ENCODE data around the gene SLC9A9.

The SLC9A9 gene

GRCh38 chr3:143298380-143298779 is 549.9 kb downstream of the SLC9A9 start:
- H3K18ac ChIP-seq (ENCODE audit: low read length) = no peak overlapping the region

GRCh38 chr3:143295201-143296080 is 552.8 kb downstream of the SLC9A9 start:
- no peak for DNase-seq
- no peak overlapping the region for H4K8ac ChIP-seq (ENCODE audit: low read depth, low read length)
- no peaks in the 10 kb centered on the region for H3K36me3 ChIP-seq (ENCODE audit: control insufficient read depth in 1 of 2, insufficient read depth in 2 of 2, low read length in 2 of 2)
- H3K27me3 ChIP-seq (ENCODE audit: insufficient read depth, low read length) = no peaks in the 10 kb centered on the region
- H3K4me2 ChIP-seq (ENCODE audit: low read length) = no peak overlapping the region
- H2BK12ac ChIP-seq (ENCODE audit: low read length) = no peak overlapping the region
- no CpG with 5 or more reads among the region's 4 CpGs for WGBS (ENCODE audit: extremely low coverage, insufficient coverage, insufficient read length)
- no peak overlapping the region for H3K23ac ChIP-seq (ENCODE audit: low read length)
- no peaks in the 10 kb centered on the region for H3K79me2 ChIP-seq (ENCODE audit: control insufficient read depth, insufficient read depth, low read length, poor library complexity)
- no peak overlapping the region for H2AK5ac ChIP-seq (ENCODE audit: low read length)
- no peak overlapping the region for H4K12ac ChIP-seq (ENCODE audit: low read depth, low read length)
- no peak overlapping the region for H3K4ac ChIP-seq (ENCODE audit: low read depth, low read length)
- no peak overlapping the region for H3K4me3 ChIP-seq (ENCODE audit: low read depth, low read length)
- no peaks in the 10 kb centered on the region for H3K79me1 ChIP-seq (ENCODE audit: low read length)
- H3K9me3 ChIP-seq (ENCODE audit: insufficient read depth, low read depth, low read length) = no peaks in the 10 kb centered on the region
- H2BK5ac ChIP-seq (ENCODE audit: low read depth, low read length, poor library complexity) = no peak overlapping the region
- H3K27ac ChIP-seq (ENCODE audit: low read depth, low read length) = no peak overlapping the region
- no peaks in the 10 kb centered on the region for H3K4me1 ChIP-seq (ENCODE audit: control insufficient read depth in 1 of 2, insufficient read depth in 2 of 2, low read length in 2 of 2)
- no peak overlapping the region for H3K9ac ChIP-seq (ENCODE audit: low read length)
- no peak overlapping the region for H2AFZ ChIP-seq (ENCODE audit: insufficient read depth, low read length, poor library complexity)
- no peak overlapping the region for H4K91ac ChIP-seq (ENCODE audit: low read depth, low read length)
- no peak overlapping the region for H2BK120ac ChIP-seq (ENCODE audit: insufficient read depth, low read length, poor library complexity)
- H3K18ac ChIP-seq (ENCODE audit: low read length) = no peak overlapping the region
- no peak overlapping the region for H3K14ac ChIP-seq (ENCODE audit: low read length)

More at GRCh38 chr3:143298380-143298779, 549.9 kb downstream of the SLC9A9 start:
- Histone ChIP-seq H3K4me3 (ENCODE audit: low read depth, low read length) (no peak overlapping the region), H3K23ac (ENCODE audit: low read length) (no peak overlapping the region), H2BK5ac (ENCODE audit: low read depth, low read length, poor library complexity) (no peak overlapping the region), H3K4me2 (ENCODE audit: low read length) (no peak overlapping the region), H3K27me3 (ENCODE audit: insufficient read depth, low read length) (no peaks in the 10 kb centered on the region), H3K79me1 (ENCODE audit: low read length) (no peaks in the 10 kb centered on the region), H3K4ac (ENCODE audit: low read depth, low read length) (no peak overlapping the region), H4K91ac (ENCODE audit: low read depth, low read length) (no peak overlapping the region), H4K8ac (ENCODE audit: low read depth, low read length) (no peak overlapping the region), H3K4me1 (ENCODE audit: control insufficient read depth in 1 of 2, insufficient read depth in 2 of 2, low read length in 2 of 2) (no peaks in the 10 kb centered on the region), H2AFZ (ENCODE audit: insufficient read depth, low read length, poor library complexity) (no peak overlapping the region), H2BK120ac (ENCODE audit: insufficient read depth, low read length, poor library complexity) (no peak overlapping the region), H3K14ac (ENCODE audit: low read length) (no peak overlapping the region), H3K9ac (ENCODE audit: low read length) (no peak overlapping the region), H3K79me2 (ENCODE audit: control insufficient read depth, insufficient read depth, low read length, poor library complexity) (no peaks in the 10 kb centered on the region), H2AK5ac (ENCODE audit: low read length) (no peak overlapping the region), H3K27ac (ENCODE audit: low read depth, low read length) (no peak overlapping the region), H3K36me3 (ENCODE audit: control insufficient read depth in 1 of 2, insufficient read depth in 2 of 2, low read length in 2 of 2) (no peaks in the 10 kb centered on the region), H3K9me3 (ENCODE audit: insufficient read depth, low read depth, low read length) (peaks cover 4% of the 10 kb centered on the region), H4K12ac (ENCODE audit: low read depth, low read length) (no peak overlapping the region), H2BK12ac (ENCODE audit: low read length) (no peak overlapping the region)
- DNase-seq = no peak

- no peak overlapping the region for H3K4me2 ChIP-seq (ENCODE audit: low read length)
- no peak overlapping the region for H3K18ac ChIP-seq (ENCODE audit: low read length)
- H4K8ac ChIP-seq (ENCODE audit: low read depth, low read length) = no peak overlapping the region
- H3K27me3 ChIP-seq (ENCODE audit: insufficient read depth, low read length) = no peaks in the 10 kb centered on the region
- no peak overlapping the region for H2AFZ ChIP-seq (ENCODE audit: insufficient read depth, low read length, poor library complexity)
- DNase-seq = no peak
- no peak overlapping the region for H2AK5ac ChIP-seq (ENCODE audit: low read length)
- no peaks in the 10 kb centered on the region for H3K79me1 ChIP-seq (ENCODE audit: low read length)
- no peak overlapping the region for H3K23ac ChIP-seq (ENCODE audit: low read length)
- H3K36me3 ChIP-seq (ENCODE audit: control insufficient read depth in 1 of 2, insufficient read depth in 2 of 2, low read length in 2 of 2) = no peaks in the 10 kb centered on the region
- no peaks in the 10 kb centered on the region for H3K4me1 ChIP-seq (ENCODE audit: control insufficient read depth in 1 of 2, insufficient read depth in 2 of 2, low read length in 2 of 2)
- no peaks in the 10 kb centered on the region for H3K79me2 ChIP-seq (ENCODE audit: control insufficient read depth, insufficient read depth, low read length, poor library complexity)
- no peak overlapping the region for H4K91ac ChIP-seq (ENCODE audit: low read depth, low read length)
- no peak overlapping the region for H3K14ac ChIP-seq (ENCODE audit: low read length)
- H2BK5ac ChIP-seq (ENCODE audit: low read depth, low read length, poor library complexity) = no peak overlapping the region
- H2BK12ac ChIP-seq (ENCODE audit: low read length) = no peak overlapping the region
- H3K4me3 ChIP-seq (ENCODE audit: low read depth, low read length) = no peak overlapping the region
- H3K9me3 ChIP-seq (ENCODE audit: insufficient read depth, low read depth, low read length) = no peaks in the 10 kb centered on the region
- WGBS (ENCODE audit: extremely low coverage, insufficient coverage, insufficient read length) = no CpG with 5 or more reads among the region's 5 CpGs
- no peak overlapping the region for H2BK120ac ChIP-seq (ENCODE audit: insufficient read depth, low read length, poor library complexity)
- H4K12ac ChIP-seq (ENCODE audit: low read depth, low read length) = no peak overlapping the region
- no peak overlapping the region for H3K27ac ChIP-seq (ENCODE audit: low read depth, low read length)
- H3K4ac ChIP-seq (ENCODE audit: low read depth, low read length) = no peak overlapping the region
- peak overlapping the region; percentile 61 for H3K9ac ChIP-seq (ENCODE audit: low read length)
Measured at GRCh38 chr3:143294188-143294587, 554.1 kb downstream of the SLC9A9 start.

- WGBS (ENCODE audit: extremely low coverage, insufficient coverage, insufficient read length) = no CpG with 5 or more reads among the region's 3 CpGs
- no peak for DNase-seq
Measured at GRCh38 chr3:143291836-143292447, 556.3 kb downstream of the SLC9A9 start.

More at GRCh38 chr3:143291836-143292447, 556.3 kb downstream of the SLC9A9 start:
- no peak overlapping the region for H3K4ac ChIP-seq (ENCODE audit: low read depth, low read length)
- no peak overlapping the region for H3K9ac ChIP-seq (ENCODE audit: low read length)
- H3K27me3 ChIP-seq (ENCODE audit: insufficient read depth, low read length) = no peaks in the 10 kb centered on the region
- H3K4me2 ChIP-seq (ENCODE audit: low read length) = no peak overlapping the region
- H3K27ac ChIP-seq (ENCODE audit: low read depth, low read length) = no peak overlapping the region
- no peak overlapping the region for H2AFZ ChIP-seq (ENCODE audit: insufficient read depth, low read length, poor library complexity)
- no peak overlapping the region for H4K12ac ChIP-seq (ENCODE audit: low read depth, low read length)
- H2BK5ac ChIP-seq (ENCODE audit: low read depth, low read length, poor library complexity) = no peak overlapping the region
- no peak overlapping the region for H4K91ac ChIP-seq (ENCODE audit: low read depth, low read length)
- no peak overlapping the region for H3K18ac ChIP-seq (ENCODE audit: low read length)
- H3K23ac ChIP-seq (ENCODE audit: low read length) = no peak overlapping the region
- no peak overlapping the region for H3K4me3 ChIP-seq (ENCODE audit: low read depth, low read length)
- no peaks in the 10 kb centered on the region for H3K36me3 ChIP-seq (ENCODE audit: control insufficient read depth in 1 of 2, insufficient read depth in 2 of 2, low read length in 2 of 2)
- no peaks in the 10 kb centered on the region for H3K79me2 ChIP-seq (ENCODE audit: control insufficient read depth, insufficient read depth, low read length, poor library complexity)
- H3K79me1 ChIP-seq (ENCODE audit: low read length) = no peaks in the 10 kb centered on the region
- no peak overlapping the region for H2BK120ac ChIP-seq (ENCODE audit: insufficient read depth, low read length, poor library complexity)
- H3K9me3 ChIP-seq (ENCODE audit: insufficient read depth, low read depth, low read length) = no peaks in the 10 kb centered on the region
- H2BK12ac ChIP-seq (ENCODE audit: low read length) = no peak overlapping the region
- H3K14ac ChIP-seq (ENCODE audit: low read length) = no peak overlapping the region
- H3K4me1 ChIP-seq (ENCODE audit: control insufficient read depth in 1 of 2, insufficient read depth in 2 of 2, low read length in 2 of 2) = no peaks in the 10 kb centered on the region
- H4K8ac ChIP-seq (ENCODE audit: low read depth, low read length) = no peak overlapping the region
- H2AK5ac ChIP-seq (ENCODE audit: low read length) = no peak overlapping the region
